NCI-H510A treated with DMSO at 0.1 percent for 48 hours (cell line): ENCODE results near the gene ENDOV.

Experiments
- DNase-seq: peaks from one replicate; lab custom pipeline; 2025; lab: John Stamatoyannopoulos, UW

Gene ENDOV

DNA sequence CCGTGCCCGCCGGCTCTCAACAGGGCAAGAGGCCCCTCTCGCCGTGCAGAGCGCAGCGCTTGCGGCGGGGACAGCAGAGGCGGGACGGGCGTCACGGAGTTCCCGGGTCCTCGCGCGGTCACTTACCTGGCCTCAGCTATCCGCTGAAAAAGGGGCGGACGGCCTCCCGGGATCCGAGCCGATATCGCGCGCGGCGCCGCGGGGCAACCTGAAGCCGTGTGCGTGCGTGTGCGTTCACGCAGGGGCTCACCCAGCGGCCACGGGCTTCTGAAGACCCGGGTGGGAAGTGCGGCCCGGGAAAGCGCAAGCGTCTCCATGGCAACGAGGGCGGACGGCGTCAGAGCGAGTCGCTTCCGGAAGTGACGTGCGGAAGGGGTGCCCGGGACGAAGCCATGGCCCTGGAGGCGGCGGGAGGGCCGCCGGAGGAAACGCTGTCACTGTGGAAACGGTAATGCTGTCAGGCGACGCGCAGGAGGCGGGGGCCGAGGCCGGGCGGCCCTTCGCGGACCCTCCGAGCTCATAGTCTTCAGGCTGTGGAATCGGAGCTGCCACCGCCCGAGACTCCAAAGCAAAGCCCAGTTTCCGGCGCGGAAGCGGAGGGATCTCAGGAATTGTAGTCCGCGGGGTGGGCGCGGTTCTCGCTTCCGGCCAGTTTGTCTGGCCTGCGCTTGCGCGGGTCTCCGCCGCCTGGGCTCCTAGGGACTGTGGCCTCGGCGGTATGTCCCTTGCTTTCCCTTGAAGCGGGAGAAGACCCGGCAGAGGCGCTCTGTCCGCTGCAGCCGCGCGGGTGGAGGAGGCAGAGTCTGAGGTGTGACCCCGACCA lies at the start of gene ENDOV:
Gene ENDOV (plus strand): TSS at position 365 of the 823 bp plus-strand sequence. CDS start 28 bp downstream, at position 393.
- peak; percentile 82 for DNase-seq

DNA sequence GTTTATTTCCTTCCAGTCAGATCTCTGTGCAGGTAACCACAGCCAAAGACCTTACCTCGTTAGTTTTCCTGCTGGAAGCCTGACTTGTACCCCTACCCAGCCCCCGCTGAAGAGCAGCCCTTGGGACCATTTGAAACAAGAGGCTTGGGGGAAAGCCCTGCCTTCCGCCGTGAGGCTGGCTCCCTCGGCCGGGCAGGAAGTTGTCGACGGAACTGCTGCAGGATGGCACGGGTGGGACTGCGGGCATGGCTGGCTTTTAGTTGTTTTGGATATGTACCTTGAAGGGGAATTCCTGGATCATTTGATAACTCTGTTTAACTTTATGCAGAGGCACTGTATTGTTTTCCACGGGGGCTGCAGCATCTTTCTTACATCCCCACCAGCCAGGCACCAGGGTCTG lies 49.0 kb upstream of the ENDOV start:
- DNase-seq = no peak

DNA sequence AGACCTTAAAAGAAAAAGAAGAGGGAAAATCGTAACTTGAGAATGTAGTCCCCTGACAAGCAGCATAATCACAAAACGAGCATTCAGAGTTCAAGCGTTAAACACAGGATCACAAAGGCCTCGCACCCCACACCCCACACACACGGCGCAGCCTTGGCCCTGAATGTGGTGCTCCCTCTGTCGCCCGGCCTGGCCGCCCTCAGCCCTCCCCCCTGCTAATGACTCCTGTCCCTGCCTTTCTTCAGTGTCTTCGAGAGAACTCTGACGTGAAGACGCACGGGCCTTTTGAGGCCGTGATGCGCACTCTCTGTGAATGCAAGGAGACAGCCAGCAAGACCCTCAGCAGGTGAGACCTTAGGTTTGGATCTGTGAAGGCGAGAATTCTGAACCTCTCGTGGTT lies 47.5 kb upstream of the ENDOV start:
- no peak for DNase-seq

DNA sequence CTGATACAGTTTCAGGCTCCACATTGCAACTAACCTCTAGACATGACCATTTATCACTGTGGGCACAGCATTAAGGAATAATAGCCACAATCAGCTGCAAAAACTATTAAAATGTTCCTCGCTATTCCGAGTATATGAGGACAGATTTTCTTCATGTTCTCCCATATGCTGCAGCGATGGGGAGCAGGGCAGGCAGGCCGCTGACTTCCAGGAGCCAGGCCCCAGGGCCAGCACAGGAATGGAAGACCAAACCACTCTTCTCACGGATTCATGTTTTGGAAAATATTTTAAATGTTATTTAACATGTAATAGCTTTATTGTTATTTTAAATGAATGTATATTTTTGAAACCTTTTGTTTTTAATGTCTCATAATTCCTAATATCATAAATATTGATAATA lies 43.8 kb upstream of the ENDOV start:
- no peak for DNase-seq

DNA sequence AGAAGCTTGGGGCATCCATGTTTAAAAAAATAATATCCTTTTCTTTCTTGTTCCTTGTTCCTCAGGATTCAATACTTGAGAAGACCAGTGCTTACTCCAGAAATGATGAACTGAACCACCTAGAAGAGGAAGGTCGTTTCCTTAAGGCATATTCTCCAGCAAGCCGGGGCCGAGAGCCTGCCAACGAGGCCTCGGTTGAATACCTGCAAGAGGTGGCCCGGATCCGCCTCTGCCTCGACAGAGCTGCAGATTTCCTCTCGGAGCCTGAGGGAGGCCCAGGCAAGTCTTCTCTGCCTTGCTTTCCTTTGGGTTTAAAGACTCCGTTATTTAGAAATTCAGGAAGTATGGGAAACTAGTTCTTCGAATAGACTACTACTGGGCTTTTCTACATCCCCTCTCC lies 42.5 kb upstream of the ENDOV start:
- DNase-seq = no peak

DNA sequence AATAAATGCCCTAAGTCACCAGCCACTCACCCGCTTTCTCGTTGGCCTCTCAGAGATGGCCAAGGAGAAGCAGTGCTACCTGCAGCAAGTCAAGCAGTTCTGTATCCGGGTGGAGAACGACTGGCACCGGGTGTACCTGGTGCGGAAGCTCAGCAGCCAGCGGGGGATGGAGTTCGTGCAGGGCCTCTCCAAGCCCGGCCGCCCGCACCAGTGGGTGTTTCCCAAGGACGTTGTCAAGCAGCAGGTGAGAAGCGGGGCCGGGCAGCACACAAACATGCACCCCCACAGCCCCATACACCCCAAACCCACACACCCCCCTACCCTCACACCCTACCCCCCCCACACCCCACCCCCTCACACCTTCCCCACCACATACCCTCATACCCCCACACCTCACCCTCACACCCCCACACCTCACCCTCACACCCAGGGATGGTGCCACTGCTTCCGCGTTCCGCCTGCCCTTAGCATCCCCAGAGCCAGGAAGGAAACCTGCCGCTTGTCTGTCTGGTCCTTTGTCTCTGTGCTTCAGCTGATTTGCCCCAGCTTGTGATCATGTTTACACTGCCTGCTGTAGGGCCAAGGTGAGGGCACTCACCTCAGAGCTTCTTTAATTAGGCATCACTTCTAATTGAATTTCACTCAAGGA lies 41.9 kb upstream of the ENDOV start:
- DNase-seq = no peak

DNA sequence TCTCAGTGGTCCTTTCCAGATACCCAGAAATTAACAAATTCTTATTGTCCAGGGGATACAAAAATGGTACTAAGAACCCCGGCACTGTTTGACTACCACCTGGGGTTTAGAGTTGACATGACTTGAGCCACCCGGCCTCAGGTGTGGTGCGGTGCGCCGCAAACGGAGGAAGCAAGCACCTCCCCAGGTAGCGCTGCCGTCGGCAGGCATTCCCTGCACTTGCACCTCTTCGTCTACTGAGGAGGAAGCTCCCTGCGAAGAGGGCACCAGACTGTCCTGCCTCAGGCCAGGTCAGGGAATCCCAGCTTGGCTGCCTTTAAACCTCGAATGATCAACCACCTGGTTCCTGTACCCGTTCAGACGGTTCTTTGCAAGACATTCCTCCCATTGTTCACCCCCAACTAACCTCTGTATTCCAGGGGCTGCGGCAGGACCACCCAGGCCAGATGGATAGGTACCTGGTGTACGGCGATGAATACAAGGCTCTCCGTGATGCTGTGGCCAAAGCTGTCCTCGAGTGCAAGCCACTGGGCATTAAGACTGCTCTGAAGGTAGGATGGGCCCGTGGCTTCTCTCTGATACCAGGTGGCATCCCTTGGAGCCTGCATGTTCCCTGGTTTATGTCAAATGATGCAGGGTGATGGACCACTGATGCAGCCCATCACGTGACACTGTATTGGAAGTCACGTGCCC lies 40.8 kb upstream of the ENDOV start:
- DNase-seq = no peak

DNA sequence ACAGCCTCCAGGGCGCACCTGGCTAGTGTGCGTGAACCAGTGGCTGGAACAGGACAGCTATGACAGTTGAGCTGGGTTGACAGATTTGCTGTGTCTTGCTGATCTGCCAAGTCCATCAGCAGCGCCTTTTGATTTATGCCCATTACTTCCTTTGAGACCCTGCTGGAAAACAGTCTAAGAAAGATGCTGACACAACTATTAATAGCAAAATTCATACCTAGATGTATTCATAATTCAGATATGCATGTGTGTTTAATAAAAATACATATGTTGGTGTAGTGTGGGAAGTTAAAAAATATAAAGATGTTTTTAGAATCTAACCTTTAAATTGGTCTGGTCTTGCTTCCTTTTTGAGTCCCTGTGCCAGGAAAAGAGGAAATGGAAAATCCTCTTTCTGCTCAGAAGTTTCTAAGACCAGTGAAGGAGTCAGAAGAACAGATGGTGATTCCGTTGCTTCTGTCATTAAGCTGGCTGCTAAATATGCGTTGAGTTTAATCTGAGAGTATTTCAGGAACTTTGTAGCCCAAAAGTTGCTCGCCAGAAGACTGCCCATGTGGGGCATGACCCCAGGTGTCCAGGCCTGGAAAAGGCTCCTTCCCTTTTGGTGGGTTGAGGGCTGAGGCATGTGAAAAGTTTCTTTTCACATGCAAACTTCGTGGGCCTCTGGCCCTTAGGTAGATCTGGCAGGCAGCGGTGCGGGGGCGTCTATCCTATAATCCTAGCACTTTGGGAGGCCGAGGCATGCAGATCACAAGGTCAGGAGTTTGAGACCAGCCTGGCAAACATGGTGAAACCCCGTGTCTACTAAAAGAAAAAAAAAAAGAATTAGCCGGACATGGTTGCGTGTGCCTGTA lies 40.0 kb upstream of the ENDOV start:
- no peak for DNase-seq

DNA sequence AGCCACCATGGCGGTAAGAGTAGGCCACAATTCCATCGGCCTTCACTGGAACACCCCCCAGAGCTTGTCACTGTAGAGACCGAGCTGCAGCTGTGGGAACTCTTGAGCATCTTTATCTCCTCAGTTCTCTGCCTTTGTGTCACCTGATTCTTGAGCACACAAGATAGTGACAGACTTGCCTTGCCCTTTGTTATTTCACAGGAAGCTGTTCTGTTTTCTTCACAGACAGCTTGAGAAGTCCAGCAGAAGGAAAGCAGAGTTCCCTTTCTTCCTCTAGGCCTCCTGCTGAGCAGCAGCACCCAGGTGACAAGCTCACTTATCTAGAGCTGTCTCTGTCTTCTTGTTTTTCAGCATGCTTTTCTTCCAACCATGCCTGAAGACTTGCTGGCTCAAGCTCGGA lies 38.4 kb upstream of the ENDOV start:
- no peak for DNase-seq

DNA sequence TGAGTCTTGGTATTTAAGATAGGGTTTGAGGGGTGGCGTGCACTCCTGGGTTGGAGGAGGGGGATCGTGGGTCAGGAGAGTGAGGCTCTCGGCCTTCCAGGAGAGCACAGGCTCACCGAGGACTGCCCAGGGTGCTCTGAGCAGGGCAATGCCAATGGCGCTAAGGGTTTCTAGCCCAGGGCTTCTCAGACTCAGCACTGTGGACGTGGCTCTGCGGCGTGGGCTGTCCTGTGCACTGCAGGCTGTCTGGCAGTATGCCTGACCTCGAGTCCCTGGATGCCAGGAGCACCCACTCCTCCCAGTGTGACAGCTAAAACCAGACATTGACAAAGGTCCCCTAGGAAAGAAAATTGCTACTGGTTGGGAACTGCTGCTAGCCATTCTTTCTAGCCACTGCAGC lies 37.2 kb upstream of the ENDOV start:
- DNase-seq = no peak

DNA sequence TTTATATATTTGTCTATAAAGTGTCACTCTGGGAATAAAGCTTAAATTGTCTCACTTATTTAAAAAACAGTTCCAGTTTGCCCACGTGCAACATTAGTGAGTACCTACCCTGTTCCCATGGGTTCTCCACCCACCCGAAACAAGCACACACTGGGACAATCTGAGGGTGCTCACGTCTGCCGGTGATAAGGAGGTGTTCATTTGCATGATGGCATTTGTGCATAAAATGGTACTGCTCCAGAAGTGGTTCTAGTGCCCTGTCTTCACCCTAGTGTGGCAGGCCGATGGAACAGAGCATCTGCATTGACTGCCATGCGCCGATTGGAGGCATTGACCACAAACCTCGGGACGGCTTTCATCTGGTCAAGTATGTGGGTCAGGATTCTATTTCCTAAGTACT lies 35.6 kb upstream of the ENDOV start:
- DNase-seq = no peak

DNA sequence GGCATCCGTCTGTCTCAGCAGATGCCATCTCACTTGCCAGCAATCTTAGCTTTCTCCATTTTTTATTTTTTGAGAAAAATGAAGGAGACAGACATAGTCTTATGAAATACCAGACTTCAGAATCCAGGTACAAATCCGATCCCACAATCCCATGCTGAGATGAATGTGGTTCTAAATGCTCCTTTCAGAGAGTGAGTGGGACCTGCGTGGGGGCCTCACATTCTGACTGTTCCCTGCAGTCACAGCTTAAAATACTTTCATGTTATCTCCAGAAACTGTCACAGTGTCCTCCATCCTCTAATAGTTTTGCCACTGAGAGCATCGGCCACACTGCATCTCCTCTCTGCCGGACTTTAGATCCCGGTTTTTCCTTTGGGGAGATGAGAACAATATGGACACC lies 34.9 kb upstream of the ENDOV start:
- no peak for DNase-seq

DNA sequence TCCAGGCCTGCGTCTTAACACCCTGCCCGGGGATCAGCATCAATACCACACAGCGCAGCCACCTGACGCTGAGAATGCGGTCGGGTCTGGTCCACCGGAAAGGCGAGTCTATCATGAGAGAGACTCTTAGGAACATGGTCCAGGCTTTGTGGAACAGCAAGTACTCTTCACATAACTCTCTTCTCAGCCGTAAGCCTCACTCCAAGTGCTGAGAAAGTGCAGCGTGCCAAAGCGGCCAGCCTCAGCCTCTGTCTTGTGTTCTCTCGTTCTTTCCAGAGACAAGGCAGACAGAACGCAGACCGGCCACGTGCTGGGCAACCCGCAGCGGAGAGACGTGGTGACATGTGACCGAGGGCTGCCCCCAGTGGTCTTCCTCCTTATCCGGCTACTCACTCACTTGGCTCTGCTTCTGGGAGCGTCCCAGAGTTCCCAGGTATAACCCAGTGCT lies 34.4 kb upstream of the ENDOV start:
- no peak for DNase-seq

DNA sequence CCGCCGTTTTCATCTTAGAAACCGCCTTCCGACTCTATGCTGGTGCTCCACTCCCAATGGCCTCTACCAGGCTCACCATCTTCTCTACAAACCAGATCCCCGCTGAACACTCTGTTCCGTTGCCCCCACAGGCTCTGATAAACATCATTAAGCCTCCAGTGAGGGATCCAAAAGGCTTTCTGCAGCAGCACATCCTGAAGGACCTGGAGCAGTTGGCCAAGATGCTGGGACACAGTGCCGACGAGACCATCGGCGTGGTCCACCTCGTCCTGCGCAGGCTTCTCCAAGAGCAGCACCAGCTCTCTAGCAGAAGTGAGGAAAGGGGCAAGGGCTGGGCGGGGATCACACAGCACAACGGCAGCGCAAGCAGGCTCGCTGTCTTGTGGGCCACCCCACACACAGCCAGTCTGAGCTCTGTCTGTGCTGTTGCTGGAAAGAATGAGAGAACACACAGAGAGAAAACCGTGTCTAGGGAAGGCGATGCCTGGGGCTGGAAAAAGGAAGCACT lies 33.5 kb upstream of the ENDOV start:
- no peak for DNase-seq

DNA sequence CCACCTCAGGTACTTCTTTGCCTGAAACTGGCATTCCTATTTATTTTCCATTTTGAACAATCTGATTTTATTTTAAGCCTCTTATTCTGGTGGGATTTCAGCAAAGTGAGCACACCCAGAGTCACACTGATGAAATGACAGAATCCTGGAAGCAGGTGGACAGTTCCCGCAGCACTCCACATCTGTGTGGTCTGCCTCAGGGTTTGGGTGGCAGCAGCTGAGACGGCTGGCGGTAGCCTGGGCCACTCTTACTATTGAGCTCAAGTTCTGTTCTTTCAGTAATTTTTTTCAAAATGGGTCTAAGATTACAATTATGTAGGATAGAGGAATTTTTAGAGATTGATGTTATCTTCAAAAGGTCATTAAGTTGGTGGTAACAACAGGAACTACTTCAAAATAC lies 32.5 kb upstream of the ENDOV start:
- DNase-seq = no peak

DNA sequence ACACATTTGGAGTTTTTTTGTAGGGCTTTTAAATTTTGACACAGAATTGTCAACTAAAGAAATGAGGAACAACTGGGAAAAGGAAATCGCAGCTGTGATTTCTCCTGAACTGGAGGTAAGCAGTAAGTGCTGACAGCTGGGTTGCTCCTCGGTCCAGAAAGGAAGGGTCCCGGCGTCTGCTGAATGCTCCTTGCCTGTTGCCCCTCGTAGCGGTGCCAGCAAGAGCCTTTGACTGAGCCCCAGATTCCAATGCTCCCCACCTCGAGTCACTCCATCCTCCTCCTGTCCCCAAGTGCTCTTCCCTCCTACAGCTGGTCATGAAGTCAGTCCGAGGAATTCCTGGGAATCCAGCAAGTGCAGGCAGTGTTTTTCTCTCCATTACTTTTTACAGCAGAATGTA lies 32.0 kb upstream of the ENDOV start:
- no peak for DNase-seq

DNA sequence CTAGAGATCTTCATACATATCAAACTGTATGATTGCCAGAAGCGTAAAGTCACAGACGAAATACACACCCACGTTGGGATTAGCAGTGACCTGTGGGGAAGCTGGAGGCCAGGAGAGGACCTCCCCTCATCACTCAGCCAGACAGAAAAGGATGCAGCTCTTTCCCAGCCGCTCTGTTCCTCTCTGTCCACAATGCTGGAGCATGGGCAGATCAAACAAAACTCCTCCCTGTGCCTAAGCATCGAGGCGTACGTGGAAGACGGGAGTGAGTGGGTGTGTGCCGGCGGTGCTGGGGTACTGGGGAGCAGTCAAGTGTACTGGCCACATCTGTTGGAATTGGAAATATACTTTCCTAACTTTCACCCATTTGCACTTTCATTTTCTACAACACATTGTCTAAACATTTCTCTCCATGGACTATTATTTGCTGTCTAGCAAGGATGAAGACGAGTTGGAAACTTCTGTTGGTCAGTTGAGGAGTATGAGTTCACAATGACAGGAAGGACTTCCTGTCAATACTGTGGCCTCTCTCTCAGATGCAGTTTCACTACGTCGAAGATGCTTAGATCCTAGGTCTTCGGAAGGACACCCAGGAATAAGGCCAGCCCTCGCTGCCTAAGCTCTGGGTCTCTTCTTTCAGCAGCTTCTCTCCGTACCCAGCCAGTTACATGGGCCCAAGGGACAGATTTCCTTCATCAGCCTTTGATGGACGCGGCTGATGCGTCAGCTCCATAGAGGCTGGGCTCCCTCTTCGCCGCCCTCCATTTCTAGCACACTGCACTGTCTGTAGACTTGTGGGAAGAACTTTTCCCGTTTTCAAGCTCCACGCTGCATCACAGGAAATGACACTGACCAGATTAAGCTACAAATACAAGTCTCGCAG lies 30.6 kb upstream of the ENDOV start:
- DNase-seq = no peak

DNA sequence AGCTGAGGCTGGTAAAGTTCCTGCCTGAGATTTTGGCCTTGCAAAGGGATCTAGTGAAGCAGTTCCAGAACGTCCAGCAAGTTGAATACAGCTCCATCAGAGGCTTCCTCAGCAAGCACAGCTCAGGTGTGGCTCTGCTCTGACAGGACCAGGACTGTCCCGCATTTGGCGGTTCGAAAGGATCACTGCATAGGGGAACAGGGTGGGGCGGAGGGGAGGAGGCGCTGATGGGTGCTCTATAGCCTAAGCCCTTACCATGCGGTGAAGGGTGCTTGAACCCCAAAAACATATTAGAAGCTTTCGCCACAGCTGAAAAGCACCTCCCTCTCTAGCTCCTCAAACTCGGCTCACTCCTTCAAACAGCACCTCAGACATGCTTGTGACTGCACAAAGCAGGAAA lies 29.9 kb upstream of the ENDOV start:
- no peak for DNase-seq

DNA sequence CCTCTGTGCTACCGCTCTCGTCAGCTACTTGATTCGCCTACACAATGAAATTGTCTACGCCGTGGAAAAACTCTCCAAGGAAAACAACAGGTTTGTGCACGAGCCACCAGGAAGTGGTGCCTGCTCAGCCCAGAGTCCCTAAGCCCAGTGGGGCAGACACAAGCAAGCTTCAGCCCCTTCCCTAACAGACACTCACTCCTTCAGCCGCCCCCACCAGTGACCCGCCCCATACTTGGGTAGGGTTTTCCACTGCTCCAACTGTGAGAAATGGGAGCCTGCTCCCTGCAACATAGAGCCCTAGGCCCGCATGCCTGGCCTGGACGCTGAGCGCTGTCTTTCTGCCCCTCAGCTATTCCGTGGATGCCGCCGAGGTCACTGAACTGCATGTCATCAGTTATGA lies 28.6 kb upstream of the ENDOV start:
- no peak for DNase-seq

DNA sequence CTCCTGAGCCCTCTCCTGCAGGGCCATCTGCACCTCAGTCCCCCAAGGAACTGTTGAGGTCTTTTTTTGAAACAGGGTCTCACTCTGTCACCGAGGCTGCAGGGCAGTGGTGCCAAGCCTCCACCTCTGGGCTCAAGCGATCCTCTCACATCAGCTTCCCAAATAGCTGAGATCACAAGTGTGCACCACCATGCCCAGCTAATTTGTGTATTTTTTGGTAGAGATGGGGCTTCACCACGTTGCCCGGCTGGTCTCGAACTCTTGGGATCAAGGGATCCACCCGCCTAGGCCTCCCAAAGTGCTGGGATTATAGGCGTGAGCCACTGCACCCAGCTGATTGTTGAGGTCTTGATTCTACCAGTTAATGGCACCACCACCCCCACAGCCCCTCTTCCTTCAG lies 27.9 kb upstream of the ENDOV start:
- DNase-seq = no peak

DNA sequence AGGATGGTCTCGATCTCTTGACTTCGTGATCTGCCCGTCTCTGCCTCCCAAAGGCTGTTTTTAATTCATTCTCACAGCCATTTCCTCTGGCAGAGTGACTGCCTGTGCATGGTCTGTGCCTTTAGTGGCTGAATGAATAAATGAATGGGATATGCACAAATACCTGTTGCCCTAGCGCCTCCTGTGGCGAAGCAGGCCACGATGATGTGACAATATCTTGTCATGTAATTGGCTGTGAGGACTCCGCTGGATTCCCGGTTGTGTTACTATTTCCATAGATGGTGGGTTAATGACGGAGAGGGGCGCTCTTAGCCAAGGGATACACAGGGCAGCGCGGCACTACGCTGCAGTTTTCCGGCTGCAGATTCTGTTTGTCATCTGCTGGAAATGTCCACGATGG lies 26.8 kb upstream of the ENDOV start:
- no peak for DNase-seq
